K562 (cell line): ENCODE data around the gene EPHB2. TPM values are rescaled to one million over a fixed set of nuclear protein-coding genes. Genes with fewer than 3 reads are reported as not detected.

ENCODE experiments used
- AFF4 ChIP-seq: sonication (generic); formaldehyde crosslinking; IDR thresholded peaks from 2 replicates; pipeline ENCODE4 v1.8.0; 2023; ENCODE audit warnings: mild to moderate bottlenecking, missing genetic modification reagents
- ELK3 ChIP-seq: fragments of 450-650 bp; formaldehyde crosslinking; IDR thresholded peaks from 2 replicates; pipeline ENCODE4 v1.4.0; 2020; ENCODE audit warnings: mild to moderate bottlenecking
- HNRNPH1 ChIP-seq: fragments of 200-400 bp; formaldehyde crosslinking; optimal IDR thresholded peaks from 2 replicates; pipeline ENCODE3; 2017; ENCODE audit warnings: low read depth, mild to moderate bottlenecking, low read length, moderate library complexity
- KAT7 ChIP-seq: sonication (generic); formaldehyde crosslinking; IDR thresholded peaks from 2 replicates; pipeline ENCODE4 v1.8.0; 2022; ENCODE audit warnings: missing genetic modification reagents, mild to moderate bottlenecking, borderline replicate concordance
- SNIP1 ChIP-seq: fragments of 450-650 bp; IDR thresholded peaks from 2 replicates; pipeline ENCODE4 v1.7.1; 2017; ENCODE audit warnings: low read depth, mild to moderate bottlenecking
- ZBTB43 ChIP-seq: sonication (generic); formaldehyde crosslinking; IDR thresholded peaks from 2 replicates; pipeline ENCODE4 v1.8.0; 2023; ENCODE audit warnings: mild to moderate bottlenecking, missing genetic modification reagents
- ZC3H11A ChIP-seq: IDR thresholded peaks from 2 replicates; pipeline ENCODE4 v1.6.1; 2012; ENCODE audit warnings: low read depth, low read length, improper control_type of control experiment
- polyA plus RNA-seq, 8 experiments: library from polyadenylated mRNA; depleted of rRNA in 4 of 8; stranded (reverse) in 5 of 8; unstranded in 3 of 8; fragments of >200 nt; fragmentation: Nextera tagmentation in 2 of 8; fragmentation: Illumina TruSeq in 1 of 8; extraction: Ambion mirVana in 2 of 8; extraction: Trizol in 1 of 8; gene quantifications; 2 replicates each; pipeline versions ENCODE4 v1.2.1 to v1.2.3, GENCODE V29; 2011 to 2014; ENCODE audit warnings: inconsistent platforms in 1 of 8, missing spikeins in 1 of 8
- total RNA-seq, 7 experiments: library from RNA; depleted of rRNA in 6 of 7; stranded (reverse); fragments of >200 nt in 6 of 7; fragmentation: Illumina TruSeq in 2 of 7; extraction: Trizol in 2 of 7; gene quantifications; 2 replicates each; pipeline versions ENCODE4 v1.2.1 to v1.2.3, GENCODE V29; 2011 to 2021; ENCODE audit warnings: low replicate concordance in 1 of 7

EPHB2 gene
- total and polyA plus RNA-seq, 9 of the 15 experiments (the other 6 are each of a cell fraction or from before 2014, with no cell fraction given): not detected

GRCh38 chr1:22662318-22662717, 48.3 kb upstream of the EPHB2 start (continued):
- TF ChIP-seq ZBTB43 (CRISPR knock-in tag) (no peak), HNRNPH1 (no peak), ZC3H11A (no peak), SNIP1 (no peak), ELK3 (CRISPR knock-in tag) (no peak), KAT7 (no peak), AFF4 (CRISPR knock-in tag) (no peak)
